ENCODE measurements around the gene NIT1. TPM values are rescaled to one million over a fixed set of nuclear protein-coding genes. Genes with fewer than 3 reads are reported as not detected.

The NIT1 gene
- polyA plus RNA-seq, 1 experiment = 19.2 TPM

- POLR2A ChIA-PET = interaction anchor here (0.6 to 1.7 kb wide), 3 partner anchors 38 to 93 kb away, joined by 5 to 7 read pairs (median 5); partner anchors contain the start of gene USF1
- Histone ChIP-seq H3K4me3 (ENCODE audit: low read depth, low read length) (no peak overlapping the region), H3K27me3 (ENCODE audit: control insufficient read depth, insufficient read depth, low read length) (no peaks in the 10 kb centered on the region), H3K9me3 (ENCODE audit: control insufficient read depth, insufficient read depth, low read length) (no peaks in the 10 kb centered on the region; the same call in 1 of the 2 replicates), H3K27ac (ENCODE audit: low read depth, low read length) (peak overlapping the region; percentile 70)
- TF ChIP-seq, protein P1, sequence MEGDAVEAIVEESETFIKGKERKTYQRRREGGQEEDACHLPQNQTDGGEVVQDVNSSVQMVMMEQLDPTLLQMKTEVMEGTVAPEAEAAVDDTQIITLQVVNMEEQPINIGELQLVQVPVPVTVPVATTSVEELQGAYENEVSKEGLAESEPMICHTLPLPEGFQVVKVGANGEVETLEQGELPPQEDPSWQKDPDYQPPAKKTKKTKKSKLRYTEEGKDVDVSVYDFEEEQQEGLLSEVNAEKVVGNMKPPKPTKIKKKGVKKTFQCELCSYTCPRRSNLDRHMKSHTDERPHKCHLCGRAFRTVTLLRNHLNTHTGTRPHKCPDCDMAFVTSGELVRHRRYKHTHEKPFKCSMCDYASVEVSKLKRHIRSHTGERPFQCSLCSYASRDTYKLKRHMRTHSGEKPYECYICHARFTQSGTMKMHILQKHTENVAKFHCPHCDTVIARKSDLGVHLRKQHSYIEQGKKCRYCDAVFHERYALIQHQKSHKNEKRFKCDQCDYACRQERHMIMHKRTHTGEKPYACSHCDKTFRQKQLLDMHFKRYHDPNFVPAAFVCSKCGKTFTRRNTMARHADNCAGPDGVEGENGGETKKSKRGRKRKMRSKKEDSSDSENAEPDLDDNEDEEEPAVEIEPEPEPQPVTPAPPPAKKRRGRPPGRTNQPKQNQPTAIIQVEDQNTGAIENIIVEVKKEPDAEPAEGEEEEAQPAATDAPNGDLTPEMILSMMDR (IDR thresholded peaks at IDR 0.05; ENCODE audit: low read depth, low read length) = no peak
- no peak for DNase-seq (ENCODE audit: low read depth, low spot score)
- CTCF ChIA-PET = interaction anchor here (0.6 to 3.6 kb wide), 5 partner anchors 14 to 94 kb away, joined by 3 to 16 read pairs (median 12); partner anchors contain the start of gene KLHDC9
These were observed 33.9 kb upstream of the NIT1 start for GRCh38 chr1:161083748-161084596.

DNA sequence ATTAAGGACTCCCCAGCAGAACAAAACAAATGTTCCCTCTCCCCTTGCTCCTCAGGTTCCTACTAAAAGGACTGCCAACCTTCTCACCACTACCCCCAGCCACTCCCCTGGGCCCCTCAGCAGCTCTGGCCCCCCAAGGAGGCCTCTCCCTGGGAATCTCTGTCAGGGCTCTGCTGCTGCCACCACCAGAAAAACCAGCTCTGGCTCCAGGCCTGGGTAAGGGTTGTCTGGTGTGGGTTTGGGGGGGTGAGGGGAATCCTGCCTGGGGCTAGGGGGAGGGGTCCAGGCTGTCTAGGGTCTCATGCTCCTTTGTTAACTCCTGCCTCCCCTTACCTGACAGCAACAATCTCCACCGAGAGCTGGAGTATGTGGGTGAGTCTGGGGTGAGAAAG is 33.3 kb upstream of the NIT1 start:
- no peak overlapping the region for H3K27ac ChIP-seq (ENCODE audit: low read depth, low read length)
- TF ChIP-seq, protein P1 (IDR thresholded peaks at IDR 0.05; ENCODE audit: low read depth, low read length) = no peak
- no peak for DNase-seq (ENCODE audit: low read depth, low spot score)
- H3K27me3 ChIP-seq (ENCODE audit: control insufficient read depth, insufficient read depth, low read length) = no peaks in the 10 kb centered on the region
- POLR2A ChIA-PET = interaction anchor here (0.6 to 1.7 kb wide), 3 partner anchors 39 to 824 kb away, joined by 3 to 7 read pairs (median 5); partner anchors contain the start of gene USF1
- CTCF ChIA-PET = interaction anchor here (1.4 to 3.6 kb wide), 4 partner anchors 13 to 95 kb away, joined by 3 to 16 read pairs (median 12); partner anchors contain the start of gene KLHDC9
- H3K9me3 ChIP-seq (ENCODE audit: control insufficient read depth, insufficient read depth, low read length) = no peaks in the 10 kb centered on the region; the same call in 1 of the 2 replicates
- H3K4me3 ChIP-seq (ENCODE audit: low read depth, low read length) = no peak overlapping the region

DNA sequence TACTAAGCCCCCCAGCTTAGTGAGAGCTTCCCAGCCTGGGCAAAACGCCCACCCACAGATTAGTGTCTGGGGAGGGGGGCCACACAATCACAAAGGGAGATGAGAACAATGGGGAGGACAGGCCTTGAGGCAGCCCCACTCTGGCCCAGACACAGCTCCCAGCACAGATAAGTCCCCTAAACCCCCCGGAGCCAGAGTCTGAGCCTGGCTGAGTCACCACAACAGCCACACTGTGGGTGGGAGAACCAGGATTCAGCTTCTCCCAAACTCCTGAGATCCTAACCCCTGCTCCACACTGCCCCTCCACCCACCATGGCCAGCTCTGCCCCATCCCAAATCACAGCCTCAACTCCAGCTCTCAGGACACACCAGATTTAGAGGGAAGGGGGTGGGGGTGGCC is 32.7 kb upstream of the NIT1 start:
- ChIA-PET POLR2A (interaction anchor here (0.5 to 1.7 kb wide), 3 partner anchors 39 to 825 kb away, joined by 3 to 7 read pairs (median 3); partner anchors contain the start of gene USF1), CTCF (interaction anchor here (0.5 to 3.6 kb wide), 5 partner anchors 12 to 141 kb away, joined by 3 to 16 read pairs (median 5); partner anchors contain the start of genes KLHDC9 and TOMM40L)
- Histone ChIP-seq H3K4me3 (ENCODE audit: low read depth, low read length) (no peak overlapping the region), H3K27me3 (ENCODE audit: control insufficient read depth, insufficient read depth, low read length) (no peaks in the 10 kb centered on the region), H3K9me3 (ENCODE audit: control insufficient read depth, insufficient read depth, low read length) (no peaks in the 10 kb centered on the region), H3K27ac (ENCODE audit: low read depth, low read length) (no peak overlapping the region)
- TF ChIP-seq, protein P1 (IDR thresholded peaks at IDR 0.05; ENCODE audit: low read depth, low read length) = no peak
- no peak for DNase-seq (ENCODE audit: low read depth, low spot score)

- H3K27me3 ChIP-seq (ENCODE audit: control insufficient read depth, insufficient read depth, low read length) = no peaks in the 10 kb centered on the region
- DNase-seq (ENCODE audit: low read depth, low spot score) = no peak
- no peak overlapping the region for H3K27ac ChIP-seq (ENCODE audit: low read depth, low read length)
- CTCF ChIA-PET = interaction anchor here (0.9 to 3.6 kb wide), 5 partner anchors 11 to 89 kb away, joined by 3 to 12 read pairs (median 3); no protein-coding TSS in a partner anchor
- POLR2A ChIA-PET = no interaction called here
- no peak overlapping the region for H3K4me3 ChIP-seq (ENCODE audit: low read depth, low read length)
- TF ChIP-seq, protein P1 (IDR thresholded peaks at IDR 0.05; ENCODE audit: low read depth, low read length) = no peak
- H3K9me3 ChIP-seq (ENCODE audit: control insufficient read depth, insufficient read depth, low read length) = no peaks in the 10 kb centered on the region
These were observed 31.4 kb upstream of the NIT1 start for GRCh38 chr1:161086457-161086856.
